Measurements from ENCODE around the gene C19orf12.

The C19orf12 gene

GRCh38 chr19:29664753-29665214, 50.3 kb downstream of the C19orf12 start:
- DNase-seq (ENCODE audit: low read depth, low spot score) = no peak

GRCh38 chr19:29663861-29664752, 51.0 kb downstream of the C19orf12 start:
- peak; percentile 77 for DNase-seq (ENCODE audit: low read depth, low spot score)

DNA sequence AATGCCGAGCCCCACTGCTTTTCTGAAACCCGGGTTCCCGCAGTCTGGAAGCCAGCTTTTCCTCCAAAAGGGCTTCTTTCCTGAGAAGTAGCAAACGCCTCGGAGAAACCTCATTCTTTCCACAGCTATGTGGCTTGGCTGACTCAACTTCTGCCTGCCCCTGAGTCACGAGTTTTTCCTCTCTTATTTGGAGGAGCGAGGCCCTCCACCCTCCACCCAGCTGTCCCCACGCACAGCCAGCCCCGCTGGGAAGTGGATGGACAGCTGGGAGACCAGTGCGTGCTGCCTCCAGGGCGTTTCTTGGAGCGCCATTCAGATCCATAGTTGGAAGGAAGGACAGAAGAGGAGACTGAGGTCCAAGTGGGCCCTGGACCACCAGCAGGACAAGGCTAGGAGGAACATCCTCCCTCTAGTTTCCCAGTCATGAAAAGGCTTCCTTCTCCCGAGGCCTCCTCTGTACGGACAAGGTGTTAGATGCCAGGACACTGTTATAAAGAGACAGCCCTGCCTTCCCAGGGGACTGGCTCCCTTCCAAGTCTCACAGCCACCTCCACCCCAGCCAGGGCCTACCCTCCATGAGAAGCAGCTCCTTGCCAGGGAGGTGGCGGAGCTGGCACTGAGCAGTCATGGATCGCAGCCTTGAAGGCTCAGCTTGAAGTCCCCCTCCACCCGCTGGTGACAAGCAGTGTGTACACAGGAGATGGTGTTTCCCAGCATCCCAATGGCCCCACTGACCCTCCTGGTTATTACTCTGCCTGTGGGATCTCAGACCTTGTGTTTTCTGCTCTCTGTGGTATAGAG, 52.3 kb downstream of the C19orf12 start:
- peak; percentile 34 for DNase-seq (ENCODE audit: low read depth, low spot score)

DNA sequence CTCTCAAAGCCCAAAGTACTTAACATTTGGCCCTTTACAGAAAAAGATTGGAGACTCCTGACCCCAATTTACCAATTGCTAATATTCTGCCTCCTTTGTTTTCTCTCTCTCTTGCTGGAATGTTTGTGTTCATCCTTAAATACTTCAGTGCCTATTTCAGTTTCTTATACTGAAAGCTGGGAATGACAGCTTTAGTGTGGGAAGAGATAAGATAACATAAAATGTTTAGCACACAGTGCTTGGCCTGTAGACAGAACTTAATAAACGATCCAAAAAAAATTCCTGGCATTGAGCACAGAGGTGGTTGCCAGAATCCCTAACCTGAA, 52.8 kb downstream of the C19orf12 start:
- no peak for DNase-seq (ENCODE audit: low read depth, low spot score)

DNA sequence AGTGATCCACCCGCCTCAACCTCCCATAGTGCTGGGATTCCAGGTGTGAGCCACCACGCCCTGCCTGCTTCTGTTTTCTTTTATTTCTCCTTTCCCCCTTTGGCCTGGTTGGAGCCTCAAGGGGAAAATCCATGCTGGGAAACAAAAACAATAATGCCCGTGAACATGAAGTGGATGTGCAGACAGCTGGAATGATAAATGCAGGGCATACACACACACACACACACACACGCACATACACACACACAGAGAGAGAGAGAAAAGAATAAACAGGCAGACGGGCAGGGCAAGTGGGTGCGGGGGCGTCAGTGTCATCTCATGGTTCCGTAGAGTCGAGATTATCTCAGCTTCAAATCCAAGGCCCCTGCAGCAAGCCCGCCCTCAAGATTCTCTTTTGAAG, 54.2 kb downstream of the C19orf12 start:
- DNase-seq (ENCODE audit: low read depth, low spot score) = no peak

DNA sequence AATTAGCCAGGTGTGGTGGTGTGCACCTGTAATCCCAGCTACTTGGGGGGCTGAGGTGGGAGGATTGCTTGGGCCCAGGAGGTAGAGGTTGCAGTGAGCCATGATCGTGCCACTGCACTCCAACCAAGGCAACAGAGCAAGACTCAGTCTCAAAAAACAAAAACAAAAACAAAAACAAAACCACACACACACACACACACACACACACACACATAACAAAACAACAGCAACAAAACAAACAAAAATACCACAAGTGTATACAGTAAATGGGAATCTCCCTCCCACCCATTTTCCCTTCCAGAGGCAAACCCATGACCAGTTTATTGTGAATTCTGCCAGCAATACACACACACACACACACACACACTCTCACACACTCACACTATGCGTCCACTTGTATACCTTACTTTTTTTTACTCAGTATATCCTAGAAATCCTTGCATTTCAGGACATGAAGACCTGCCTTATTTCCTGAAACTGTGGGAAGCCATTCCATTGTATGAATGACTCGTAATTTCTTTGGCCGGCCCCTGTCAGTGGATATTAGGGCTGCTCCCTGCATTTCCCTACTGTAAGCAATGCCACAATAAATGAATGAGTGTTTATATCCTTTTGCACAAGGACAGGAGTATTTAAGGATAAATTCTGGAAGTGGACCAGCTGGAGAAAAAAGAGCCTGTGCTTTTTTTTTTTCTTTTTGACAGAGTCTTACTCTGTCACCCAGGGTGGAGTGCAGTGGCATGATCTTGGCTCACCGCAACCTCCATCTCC, 56.7 kb downstream of the C19orf12 start:
- no peak for DNase-seq (ENCODE audit: low read depth, low spot score)

DNA sequence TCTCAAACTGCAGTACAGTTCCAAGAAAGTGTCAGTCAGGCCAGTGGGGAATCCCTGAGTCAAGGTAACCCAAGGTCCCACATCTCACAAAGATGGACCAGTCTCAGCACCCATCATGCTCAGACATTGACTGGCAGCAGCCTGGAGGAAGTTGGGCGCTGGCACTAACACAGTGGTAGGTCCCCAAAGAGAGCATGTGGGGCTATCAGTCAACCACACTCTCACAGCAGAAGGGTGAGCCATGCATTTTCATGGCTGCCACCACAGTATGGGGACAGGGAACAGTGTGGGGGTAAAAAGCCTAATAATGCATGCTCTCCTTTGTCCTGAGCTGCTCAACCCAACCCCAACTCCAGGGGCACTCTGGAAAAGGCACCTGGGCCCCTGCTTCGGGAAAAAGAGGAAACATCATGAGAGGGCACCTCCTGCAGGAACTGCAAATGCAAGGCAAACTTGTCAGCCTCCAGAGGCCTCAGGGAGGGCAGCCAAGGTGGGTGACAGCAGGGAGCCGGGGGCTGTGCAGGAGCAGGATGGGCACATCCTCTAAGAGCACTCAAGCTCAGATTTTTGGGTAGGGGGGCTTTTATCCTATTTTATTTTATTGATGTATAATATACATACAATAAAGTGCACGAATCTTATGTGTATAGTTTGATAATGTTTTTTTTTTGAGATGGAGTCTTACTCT, 59.3 kb downstream of the C19orf12 start:
- DNase-seq (ENCODE audit: low read depth, low spot score) = no peak

- DNase-seq (ENCODE audit: low read depth, low spot score) = no peak
Observed at GRCh38 chr19:29653398-29653797, 61.7 kb downstream of the C19orf12 start.

- no peak for DNase-seq (ENCODE audit: low read depth, low spot score)
Observed at GRCh38 chr19:29651622-29652394, 63.3 kb downstream of the C19orf12 start.

GRCh38 chr19:29650772-29651387, 64.2 kb downstream of the C19orf12 start:
- no peak for DNase-seq (ENCODE audit: low read depth, low spot score)
